Skeletal muscle satellite cell (primary cell): ENCODE results near the gene GRIK5.

ENCODE experiments used
- H3K27me3 ChIP-seq: 2 replicates; pipeline ENCODE4 v1.7.0; 2013; ENCODE audit warnings: low read length; ENCODE audit not compliant: control insufficient read depth, insufficient read depth
- H3K36me3 ChIP-seq: 2 replicates; pipeline ENCODE4 v1.7.0; 2013; ENCODE audit warnings: mild to moderate bottlenecking, control low read depth, low read length; ENCODE audit not compliant: insufficient read depth
- H3K4me1 ChIP-seq: 2 replicates; pipeline ENCODE4 v1.7.0; 2013; ENCODE audit warnings: low read length; ENCODE audit not compliant: control insufficient read depth, insufficient read depth
- H3K4me2 ChIP-seq: 2 replicates; pipeline ENCODE4 v1.7.0; 2013; ENCODE audit warnings: mild to moderate bottlenecking, low read length
- H3K4me3 ChIP-seq: 2 replicates; pipeline ENCODE4 v1.7.0; 2013; ENCODE audit warnings: low read length
- H3K9ac ChIP-seq: 2 replicates; pipeline ENCODE4 v1.7.0; 2013; ENCODE audit warnings: mild to moderate bottlenecking, low read depth, low read length, moderate library complexity
- H3K9me3 ChIP-seq: replicated peaks from 2 replicates; pipeline ENCODE4 v1.7.0; 2013; ENCODE audit warnings: mild to moderate bottlenecking, control low read depth, low read length

GRIK5 gene

DNA sequence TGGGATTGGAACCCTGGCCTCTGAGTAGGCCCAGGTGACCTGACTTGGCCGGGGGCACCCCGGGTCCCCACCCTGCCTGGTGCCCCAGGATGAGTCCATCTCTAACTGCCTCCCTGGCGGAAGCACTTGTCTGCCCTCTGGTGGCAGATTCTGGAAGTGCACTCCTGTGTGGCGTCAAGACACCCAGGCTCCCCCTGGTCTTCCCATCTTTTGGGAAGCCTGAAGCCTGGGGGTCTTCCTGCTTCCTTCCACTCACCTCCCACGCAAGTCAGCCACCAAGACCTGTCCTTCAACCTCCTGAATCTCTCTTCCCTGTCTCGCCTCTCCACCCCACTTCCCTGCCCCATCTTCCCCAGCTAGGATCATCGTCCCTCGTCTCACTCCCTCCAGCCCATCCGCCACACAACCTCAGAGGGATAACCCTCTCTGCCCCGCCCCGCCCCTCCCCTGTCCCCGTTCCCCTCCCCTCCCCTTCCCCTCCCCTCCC lies 118.3 kb downstream of the GRIK5 start:
- Histone ChIP-seq H3K9me3 (no peaks in the 10 kb centered on the region), H3K36me3 (peaks cover 13% of the 10 kb centered on the region), H3K4me3 (no peak overlapping the region), H3K9ac (no peak overlapping the region), H3K4me1 (no peaks in the 10 kb centered on the region), H3K4me2 (peak overlapping the region; percentile 69), H3K27me3 (no peaks in the 10 kb centered on the region)
